ENCODE measurements around the gene TIMM44. TPM values are rescaled to one million over a fixed set of nuclear protein-coding genes. Genes with fewer than 3 reads are reported as not detected.
"Not testable (repeated sequence)": the region's sequence is repeated elsewhere in the genome, so short reads cannot be mapped to it uniquely, and the experiment has no call there.

Gene TIMM44
- total RNA-seq, 3 donors from 2014 or later: 180 to 193 (median 190) TPM

DNA sequence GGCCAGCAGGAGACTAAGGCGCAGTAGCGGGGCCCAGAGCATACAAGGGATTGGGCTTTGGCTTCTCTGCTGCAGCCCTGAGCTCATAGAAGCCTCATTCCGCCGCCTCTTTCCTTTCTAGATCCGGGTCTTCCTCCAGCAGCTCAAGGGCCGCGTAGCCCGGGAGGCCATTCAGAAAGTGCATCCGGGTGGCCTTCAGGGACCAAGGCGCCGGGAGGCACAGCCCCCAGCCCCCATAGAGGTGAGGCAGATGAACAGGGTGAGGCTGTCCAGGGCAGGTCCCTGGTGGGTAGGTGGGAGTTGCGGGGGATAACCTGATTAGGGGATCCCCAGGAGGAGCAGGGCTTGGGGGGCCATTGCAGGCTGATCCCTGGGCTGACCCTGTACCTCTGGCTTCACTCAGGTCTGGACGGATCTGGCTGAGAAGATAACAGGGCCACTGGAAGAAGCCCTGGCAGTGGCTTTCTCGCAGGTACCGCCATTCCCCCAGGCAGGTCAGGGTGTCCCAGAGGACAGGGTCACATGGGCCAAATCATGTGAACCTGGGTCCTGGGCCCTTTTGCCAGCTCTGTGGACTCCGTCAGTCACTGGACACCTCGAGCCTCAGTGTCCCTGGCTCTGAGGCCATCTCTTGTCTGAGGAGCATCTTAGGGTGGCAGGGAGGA is 22.0 kb downstream of the TIMM44 start:
- no peaks in the 10 kb centered on the region for H3K9me3 Mint-ChIP-seq
- DNase-seq (no peak), ATAC-seq (no peak)
- peaks cover 18% of the 10 kb centered on the region for H3K27me3 Mint-ChIP-seq (ENCODE audit: low read depth)
- no peaks in the 10 kb centered on the region for H3K36me3 Mint-ChIP-seq (ENCODE audit: insufficient read depth)
- H3K4me1 Mint-ChIP-seq (ENCODE audit: low read depth): peaks cover 38% of the 10 kb centered on the region
- H3K4me3 Mint-ChIP-seq: peak overlapping the region; percentile 86

DNA sequence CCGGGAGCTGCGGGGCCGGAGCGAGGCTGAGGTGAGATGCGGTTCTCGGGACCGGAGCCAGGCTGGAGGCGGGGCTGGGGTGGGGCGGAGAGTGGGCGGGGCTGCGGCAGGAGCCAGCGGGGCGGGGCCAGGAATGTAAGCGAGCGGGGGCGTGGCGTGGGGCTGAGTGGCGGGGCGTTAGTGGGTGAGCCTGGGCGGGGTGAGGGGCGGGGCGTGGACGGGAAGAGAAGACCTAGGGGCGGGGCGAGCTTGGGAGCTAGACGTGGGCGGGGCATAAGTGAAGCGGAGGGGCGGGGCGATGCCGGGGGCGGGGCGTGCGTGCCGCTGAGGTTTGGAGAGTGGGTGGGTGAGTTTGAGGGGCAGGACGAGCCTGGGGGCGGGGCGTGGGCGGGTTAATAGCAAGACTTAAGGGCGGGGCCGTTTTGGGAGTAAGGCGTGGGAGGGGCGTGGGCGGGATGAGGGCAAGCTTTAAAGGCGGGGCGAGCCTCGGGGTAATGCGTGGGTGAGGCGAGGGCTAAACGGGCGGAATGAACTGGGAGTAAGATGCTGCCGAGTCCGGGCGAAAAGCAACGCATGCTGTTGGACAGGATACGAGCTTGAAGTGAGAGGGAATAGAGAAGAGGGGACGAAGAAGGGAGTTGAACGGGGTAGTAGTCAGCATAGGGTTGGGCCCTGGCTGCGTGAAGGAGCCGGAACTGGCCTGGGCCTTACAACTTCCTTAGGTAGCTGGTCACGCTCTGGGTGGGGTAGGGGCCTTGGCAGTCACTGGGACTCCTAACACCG is 22.8 kb downstream of the TIMM44 start:
- H3K4me3 Mint-ChIP-seq: peak overlapping the region; percentile 86
- DNase-seq: peak; percentile 100
- H3K27me3 Mint-ChIP-seq (ENCODE audit: low read depth): peaks cover 21% of the 10 kb centered on the region
- no peaks in the 10 kb centered on the region for H3K9me3 Mint-ChIP-seq
- ATAC-seq: peak; percentile 50 to 55
- peaks cover 38% of the 10 kb centered on the region for H3K4me1 Mint-ChIP-seq (ENCODE audit: low read depth)
- no peaks in the 10 kb centered on the region for H3K36me3 Mint-ChIP-seq (ENCODE audit: insufficient read depth)

DNA sequence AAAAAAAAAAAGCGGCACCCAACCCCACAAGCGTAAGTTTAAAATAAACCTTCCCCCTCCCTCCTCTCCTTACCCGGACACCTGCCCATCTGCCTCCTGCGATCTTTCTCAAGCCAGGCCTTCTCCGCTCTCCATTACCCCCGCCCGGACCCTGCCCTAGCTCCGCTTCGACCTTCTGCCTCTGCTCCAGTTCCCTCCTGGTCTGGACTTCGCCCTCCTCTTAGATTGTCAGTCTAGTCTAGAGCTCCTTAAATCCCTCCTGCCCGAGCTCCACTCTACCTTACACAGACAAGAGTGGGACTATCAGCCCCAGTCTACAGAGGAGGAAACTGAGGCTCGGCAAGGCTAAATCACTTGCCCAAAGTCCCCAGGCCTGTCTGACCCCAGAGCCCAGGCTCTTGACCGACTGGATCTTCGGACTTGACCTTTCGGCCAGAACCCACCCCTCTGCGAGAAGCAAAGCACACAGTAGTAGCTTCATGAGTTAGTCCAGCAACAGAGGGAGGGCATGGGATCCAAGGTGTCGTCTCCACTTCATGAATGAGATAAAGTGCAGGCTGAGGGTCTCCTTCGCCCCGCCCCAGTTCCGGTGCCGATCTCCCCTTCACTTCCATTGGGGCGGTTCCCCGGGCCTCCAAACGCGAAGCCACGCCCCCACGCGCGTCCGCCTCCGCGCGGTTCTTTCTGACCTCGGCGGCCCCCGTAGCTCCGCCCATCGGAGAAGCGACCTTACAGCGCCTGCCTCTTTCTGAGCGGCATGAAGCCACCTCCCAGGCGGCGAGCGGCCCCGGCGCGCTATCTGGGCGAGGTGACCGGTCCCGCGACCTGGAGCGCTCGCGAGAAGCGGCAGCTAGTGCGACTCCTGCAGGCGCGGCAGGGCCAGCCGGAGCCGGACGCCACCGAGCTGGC is 23.6 kb downstream of the TIMM44 start, which contains the start of gene SNAPC2:
TSS of gene SNAPC2 (plus strand) at position 729 of the 909 bp plus-strand sequence. CDS start at position 758, 29 bp downstream.
- DNase-seq (peak; percentile 96), ATAC-seq (peak; percentile 70 to 72)
- Mint-ChIP-seq H3K4me1 (ENCODE audit: low read depth) (peaks cover 42% of the 10 kb centered on the region), H3K4me3 (peak within 1 kb of the TSS; percentile 86), H3K27me3 (ENCODE audit: low read depth) (peaks cover 30% of the 10 kb centered on the region), H3K9me3 (no peaks in the 10 kb centered on the region), H3K36me3 (ENCODE audit: insufficient read depth) (no peaks in the 10 kb centered on the region)

DNA sequence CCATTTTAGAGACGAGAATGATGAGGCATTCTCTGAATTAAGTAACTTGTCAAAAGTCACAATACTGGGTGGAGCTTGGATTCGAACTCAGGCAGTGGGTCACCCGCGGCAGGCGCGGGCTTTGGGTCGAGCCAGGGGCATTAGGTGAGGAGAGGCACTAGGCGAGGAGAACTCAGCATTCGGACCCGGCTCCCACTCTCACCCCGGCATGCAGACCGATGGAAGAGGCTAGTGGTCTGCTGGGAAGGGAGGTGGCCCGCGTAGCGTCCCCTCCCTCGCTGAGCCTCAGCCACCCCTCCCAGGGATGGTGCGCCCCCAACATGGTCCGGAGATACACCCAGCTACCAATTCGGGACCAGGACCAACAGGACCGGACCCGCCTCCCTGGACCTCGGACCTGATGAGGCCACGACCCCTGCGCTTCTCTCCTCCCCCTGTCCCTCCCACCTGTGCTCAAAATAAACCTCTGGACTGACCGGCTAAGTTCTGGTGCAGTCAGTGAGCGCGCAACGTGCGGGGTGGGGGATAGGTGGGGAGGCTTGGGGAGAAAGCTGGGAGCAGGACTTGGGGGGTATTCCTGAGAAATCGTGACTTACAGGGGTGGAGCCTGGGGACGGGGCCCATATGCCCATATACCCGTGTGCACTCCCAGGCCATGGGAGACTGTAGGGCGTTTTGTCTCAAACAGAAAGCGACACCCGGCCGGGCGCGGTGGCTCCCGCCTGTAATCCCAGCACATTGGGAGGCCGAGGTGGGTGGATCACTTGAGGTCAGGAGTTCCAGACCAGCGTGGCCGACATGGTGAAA is 24.6 kb downstream of the TIMM44 start:
- Mint-ChIP-seq H3K4me1 (ENCODE audit: low read depth) (peaks cover 39% of the 10 kb centered on the region), H3K36me3 (ENCODE audit: insufficient read depth) (no peaks in the 10 kb centered on the region), H3K27me3 (ENCODE audit: low read depth) (peaks cover 36% of the 10 kb centered on the region), H3K4me3 (no peak overlapping the region), H3K9me3 (no peaks in the 10 kb centered on the region)
- ATAC-seq (no peak), DNase-seq (no peak)

DNA sequence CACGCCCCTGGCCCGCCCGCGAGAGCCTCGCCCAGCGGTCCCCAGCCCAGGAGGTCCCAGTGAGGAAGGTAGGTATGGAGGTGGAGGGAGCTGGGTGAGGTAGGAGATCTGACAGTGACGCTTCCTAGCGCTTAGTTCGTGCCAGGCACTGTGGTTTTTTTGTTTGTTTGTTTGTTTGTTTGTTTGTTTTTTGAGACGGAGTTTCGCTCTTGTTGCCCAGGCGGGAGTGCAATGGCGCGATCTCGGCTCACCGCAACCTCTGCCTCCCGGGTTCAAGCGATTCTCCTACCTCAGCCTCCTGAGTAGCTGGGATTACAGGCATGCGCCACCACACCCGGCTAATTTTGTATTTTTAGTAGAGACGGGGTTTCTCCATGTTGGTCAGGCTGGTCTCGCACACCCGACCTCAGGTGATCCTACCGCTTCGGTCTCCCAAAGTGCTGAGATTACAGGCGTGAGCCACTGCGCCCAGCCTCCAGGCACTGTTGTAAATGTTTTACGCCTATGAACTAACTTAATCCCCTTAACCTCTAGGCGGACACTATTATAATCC is 25.3 kb downstream of the TIMM44 start:
- H3K9me3 Mint-ChIP-seq; DNase-seq; ATAC-seq; H3K36me3 Mint-ChIP-seq (ENCODE audit: insufficient read depth): not testable (repeated sequence)
- peaks cover 36% of the 10 kb centered on the region for H3K27me3 Mint-ChIP-seq (ENCODE audit: low read depth)
- H3K4me1 Mint-ChIP-seq (ENCODE audit: low read depth): peaks cover 38% of the 10 kb centered on the region
- peak overlapping the region; percentile 24 for H3K4me3 Mint-ChIP-seq

DNA sequence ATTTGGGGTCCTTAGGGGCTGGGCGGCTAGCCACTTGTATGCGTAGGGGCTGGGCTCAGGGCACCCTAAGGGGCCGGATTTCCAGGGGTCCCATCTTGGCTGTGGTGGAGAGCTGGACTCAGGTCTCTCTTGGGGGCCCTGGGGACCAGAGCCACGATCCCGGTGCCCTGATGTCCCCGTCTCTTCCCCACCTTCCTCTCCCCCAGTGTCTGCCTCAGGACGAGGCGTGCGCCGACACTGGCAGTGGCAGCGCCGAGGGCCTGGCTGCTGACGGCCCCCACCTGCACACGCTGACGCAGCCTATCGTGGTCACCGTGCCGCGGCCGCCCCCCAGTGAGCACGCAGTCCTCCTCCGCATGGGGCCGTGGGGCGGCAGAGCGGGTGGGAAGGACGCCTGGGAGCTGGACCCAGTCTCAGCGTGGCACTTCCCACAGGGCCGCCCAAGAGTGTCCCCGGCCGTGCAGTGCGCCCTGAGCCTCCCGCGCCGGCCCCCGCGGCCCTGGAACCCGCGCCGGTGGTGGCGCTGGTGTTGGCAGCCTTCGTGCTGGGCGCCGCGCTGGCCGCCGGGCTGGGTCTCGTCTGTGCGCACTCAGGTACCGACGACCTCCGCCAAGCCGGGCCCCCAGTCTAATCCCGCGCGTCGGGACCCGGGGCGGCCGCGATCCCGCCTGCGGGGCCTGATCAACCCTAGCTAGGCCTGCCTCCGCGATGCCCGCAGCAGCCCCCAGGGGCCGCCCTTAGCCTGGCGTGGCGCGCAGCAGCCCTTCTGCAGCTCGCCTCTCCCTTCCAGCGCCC is 26.0 kb downstream of the TIMM44 start:
- peaks cover 35% of the 10 kb centered on the region for H3K4me1 Mint-ChIP-seq (ENCODE audit: low read depth)
- H3K9me3 Mint-ChIP-seq: no peaks in the 10 kb centered on the region
- peaks cover 36% of the 10 kb centered on the region for H3K27me3 Mint-ChIP-seq (ENCODE audit: low read depth)
- ATAC-seq: peak; percentile 32 to 38
- H3K4me3 Mint-ChIP-seq: peak overlapping the region; percentile 69
- peak; percentile 47 for DNase-seq
- H3K36me3 Mint-ChIP-seq (ENCODE audit: insufficient read depth): peaks cover 4% of the 10 kb centered on the region

DNA sequence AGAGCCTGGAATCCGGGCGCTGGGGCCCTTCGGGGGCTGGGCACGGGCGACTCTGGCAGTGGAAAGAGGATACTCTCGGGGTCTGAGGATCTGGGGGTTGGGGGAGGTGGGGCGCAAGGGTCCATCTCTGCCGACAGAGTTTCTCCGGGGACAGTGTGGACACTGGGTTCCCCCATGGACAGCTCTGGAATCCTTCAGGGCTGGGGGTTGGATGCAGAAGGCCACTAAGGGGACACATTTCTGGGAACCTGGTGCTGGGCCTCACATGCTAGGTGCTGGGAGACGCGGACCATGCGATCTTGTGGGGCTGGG is 26.6 kb downstream of the TIMM44 start:
- DNase-seq (no peak), ATAC-seq (no peak)
- Mint-ChIP-seq H3K4me3 (peak overlapping the region; percentile 69), H3K4me1 (ENCODE audit: low read depth) (peaks cover 33% of the 10 kb centered on the region), H3K9me3 (no peaks in the 10 kb centered on the region), H3K36me3 (ENCODE audit: insufficient read depth) (peaks cover 6% of the 10 kb centered on the region), H3K27me3 (ENCODE audit: low read depth) (peaks cover 36% of the 10 kb centered on the region)

DNA sequence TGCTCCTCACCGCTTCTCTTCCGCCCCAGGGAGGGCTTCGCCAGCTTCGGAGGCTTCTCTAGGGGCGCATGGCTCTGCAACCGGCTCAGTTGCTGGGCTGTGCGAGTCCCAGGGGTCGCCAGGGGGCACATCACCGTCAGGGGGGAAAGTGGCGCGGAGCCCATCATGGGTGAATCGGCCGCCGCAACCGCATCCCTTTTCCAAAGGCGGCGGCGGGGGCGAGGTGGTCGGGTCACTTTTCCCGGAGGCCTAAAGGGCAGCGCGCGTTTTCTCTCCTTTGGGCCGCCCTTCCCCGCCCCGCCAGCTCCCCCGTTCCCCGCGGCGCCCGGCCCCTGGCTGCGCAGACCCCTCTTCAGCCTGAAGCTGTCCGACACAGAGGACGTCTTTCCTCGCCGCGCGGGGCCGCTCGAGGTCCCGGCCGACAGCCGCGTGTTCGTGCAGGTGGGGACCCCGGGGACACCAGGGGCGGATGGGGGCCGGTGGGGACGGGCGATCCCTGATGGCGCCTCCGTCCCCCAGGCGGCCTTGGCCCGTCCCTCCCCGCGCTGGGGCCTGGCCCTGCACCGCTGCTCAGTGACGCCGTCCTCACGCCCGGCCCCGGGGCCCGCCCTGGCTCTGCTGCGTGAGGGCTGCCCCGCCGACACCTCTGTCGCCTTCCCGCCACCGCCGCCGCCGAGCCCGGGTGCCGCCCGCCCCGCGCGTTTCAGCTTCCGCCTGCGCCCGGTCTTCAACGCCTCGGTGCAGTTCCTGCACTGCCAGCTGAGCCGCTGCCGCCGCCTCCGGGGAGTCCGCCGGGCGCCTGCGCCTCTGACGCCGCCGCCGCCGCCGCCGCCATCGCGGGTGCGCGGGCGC is 27.1 kb downstream of the TIMM44 start:
- H3K36me3 Mint-ChIP-seq (ENCODE audit: insufficient read depth): peaks cover 8% of the 10 kb centered on the region
- H3K9me3 Mint-ChIP-seq: no peaks in the 10 kb centered on the region
- peak; percentile 23 to 26 for ATAC-seq
- H3K4me3 Mint-ChIP-seq: peak overlapping the region; percentile 50
- DNase-seq: no peak
- H3K27me3 Mint-ChIP-seq (ENCODE audit: low read depth): peaks cover 36% of the 10 kb centered on the region
- peaks cover 27% of the 10 kb centered on the region for H3K4me1 Mint-ChIP-seq (ENCODE audit: low read depth)

DNA sequence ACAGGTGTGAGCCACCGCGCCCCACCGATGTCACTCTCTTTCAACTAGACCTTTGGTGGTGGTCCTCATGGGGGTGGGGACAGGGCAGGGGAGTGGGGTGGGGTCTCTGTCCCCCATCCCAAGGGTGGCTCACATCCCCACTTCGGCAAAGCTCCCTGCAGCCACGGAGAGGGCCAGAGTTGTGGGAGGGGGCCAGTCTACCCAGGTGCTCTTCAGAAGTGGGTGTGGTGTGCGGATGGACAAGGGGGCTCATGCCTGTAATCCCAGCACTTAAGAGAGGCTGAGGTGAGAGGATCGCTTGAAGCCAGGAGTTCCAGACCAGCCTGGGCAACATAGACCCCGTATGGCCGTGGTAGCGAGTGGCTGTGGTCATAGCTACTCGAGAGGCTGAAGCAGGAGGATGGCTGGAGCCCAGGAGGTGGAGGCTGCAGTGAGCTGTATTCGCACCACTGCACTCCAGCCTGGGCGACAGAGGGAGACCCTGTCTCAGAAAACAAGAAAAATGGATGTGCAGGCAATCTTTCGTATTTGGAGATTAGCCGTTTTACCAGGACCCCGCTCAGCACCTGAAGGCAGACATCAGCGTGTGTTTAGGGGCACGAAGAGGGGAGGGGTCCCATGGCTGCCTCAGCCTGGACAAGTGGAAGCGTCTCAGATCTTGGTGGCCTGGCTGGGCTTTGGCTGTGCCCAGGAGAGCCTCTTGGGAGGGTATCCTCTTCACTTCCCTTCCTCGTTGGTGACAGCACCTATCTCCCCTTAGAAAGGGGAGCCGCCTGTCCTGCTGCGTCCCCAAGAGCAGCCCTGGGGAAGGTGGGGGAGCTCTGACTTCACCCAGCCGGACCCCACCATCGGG is 28.0 kb downstream of the TIMM44 start:
- Mint-ChIP-seq H3K9me3 (no peaks in the 10 kb centered on the region), H3K27me3 (ENCODE audit: low read depth) (peaks cover 36% of the 10 kb centered on the region), H3K36me3 (ENCODE audit: insufficient read depth) (peaks cover 14% of the 10 kb centered on the region), H3K4me1 (ENCODE audit: low read depth) (peaks cover 22% of the 10 kb centered on the region), H3K4me3 (peak overlapping the region; percentile 50)
- ATAC-seq (no peak), DNase-seq (no peak)

DNA sequence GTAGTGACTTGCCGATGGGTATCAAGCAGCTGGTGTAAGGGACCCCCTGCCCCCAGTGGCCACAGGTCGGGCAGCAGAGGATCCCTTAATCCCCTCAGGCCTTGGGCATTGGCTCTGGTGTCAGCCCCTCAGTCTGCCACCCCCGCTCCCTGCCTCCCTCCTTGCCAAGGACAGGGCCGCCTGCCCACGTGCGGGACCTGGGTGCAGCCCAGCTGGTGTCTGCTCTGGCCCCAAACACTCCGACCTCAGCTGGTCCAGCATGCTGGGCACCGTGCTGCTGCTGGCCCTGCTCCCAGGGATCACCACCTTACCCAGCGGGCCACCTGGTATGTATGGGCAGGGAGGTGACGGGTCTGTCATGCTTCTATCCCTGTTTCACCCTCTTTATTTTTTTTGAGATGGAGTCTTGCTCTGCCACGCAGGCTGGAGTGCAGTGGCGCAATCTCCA is 28.8 kb downstream of the TIMM44 start, which contains the start of gene TGFBR3L:
TSS of gene TGFBR3L (plus strand) at position 233 of the 448 bp plus-strand sequence.
- ATAC-seq (no peak), DNase-seq (no peak)
- Mint-ChIP-seq H3K27me3 (ENCODE audit: low read depth) (peaks cover 31% of the 10 kb centered on the region), H3K9me3 (no peaks in the 10 kb centered on the region), H3K36me3 (ENCODE audit: insufficient read depth) (peaks cover 14% of the 10 kb centered on the region), H3K4me1 (ENCODE audit: low read depth) (peaks cover 16% of the 10 kb centered on the region), H3K4me3 (peak within 1 kb of the TSS; percentile 50)

DNA sequence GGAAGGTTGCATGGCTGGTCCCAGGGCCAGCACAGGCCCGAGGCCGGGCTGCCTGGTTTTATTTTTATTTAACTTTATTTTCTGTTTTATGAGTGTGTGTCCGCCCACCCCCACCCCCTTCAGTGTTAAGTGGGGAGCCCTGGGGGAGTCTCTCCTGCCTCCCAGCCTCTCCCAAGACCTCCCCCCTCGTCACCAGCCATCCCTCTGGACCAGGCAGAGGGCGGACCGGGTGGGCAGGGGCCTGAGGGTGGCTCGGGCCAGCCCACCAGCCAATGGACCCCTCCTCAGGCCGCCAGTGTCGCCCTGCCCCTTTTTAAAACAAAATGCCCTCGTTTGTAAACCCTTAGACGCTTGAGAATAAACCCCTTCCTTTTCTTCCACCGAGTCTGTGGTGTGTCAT is 29.4 kb downstream of the TIMM44 start:
- H3K27me3 Mint-ChIP-seq (ENCODE audit: low read depth): peaks cover 30% of the 10 kb centered on the region

More for the DNA sequence above, 29.4 kb downstream of the TIMM44 start:
- peaks cover 14% of the 10 kb centered on the region for H3K4me1 Mint-ChIP-seq (ENCODE audit: low read depth)
- H3K36me3 Mint-ChIP-seq (ENCODE audit: insufficient read depth): peaks cover 14% of the 10 kb centered on the region
- no peaks in the 10 kb centered on the region for H3K9me3 Mint-ChIP-seq
- ATAC-seq: no peak
- no peak overlapping the region for H3K4me3 Mint-ChIP-seq
- DNase-seq: no peak

Measured in activated T-cell treated with anti-CD3 and anti-CD28 coated beads, Interleukin-2, amount 50 U/mL, for 4 hours (primary cell).